ENCODE measurements around the gene CCDC9B.

- TF ChIP-seq CTCF (IDR thresholded peaks at IDR 0.05) (no peak), POLR2A (IDR thresholded peaks at IDR 0.05) (no peak)
Measured at GRCh38 chr15:40330368-40330836, 10.3 kb downstream of the CCDC9B start.

All from esophagus squamous epithelium (tissue), 4 donors.